SU-DHL-6 (cell line): ENCODE results near the gene LSP1.

Source experiments
- CTCF ChIP-seq: fragments of 200-600 bp; sonication (generic); IDR thresholded peaks from one replicate; pipeline ENCODE4 v1.5.1; 2017; ENCODE audit warnings: antibody characterized with exemption, mild to moderate bottlenecking, low read length, moderate library complexity; ENCODE audit not compliant: insufficient read depth, poor library complexity, severe bottlenecking
- EZH2phosphoT487 ChIP-seq: fragments of 200-600 bp; sonication (generic), shearing (Covaris generic); conservative IDR thresholded peaks from 2 replicates; pipeline ENCODE4 v1.6.1; 2018; ENCODE audit warnings: mild to moderate bottlenecking, antibody characterized with exemption, low read length, moderate library complexity, mixed read lengths

GRCh38 chr11:1845095-1845429 is 7.8 kb upstream of the LSP1 start:
- TF ChIP-seq CTCF (no peak), EZH2phosphoT487 (no peak)
